Naive thymus-derived CD4-positive, alpha-beta T cell (primary cell): Measurements from ENCODE around the gene NUP93. TPM values are rescaled to one million over a fixed set of nuclear protein-coding genes. Genes with fewer than 3 reads are reported as not detected.

Source experiments
- ATAC-seq: fragments of 150-1000 bp; cut with Tn5 transposase; 2 replicates; pipeline ENCODE4 v1.10.0; 2021; ENCODE audit warnings: mild to moderate bottlenecking, moderate library complexity
- CTCF ChIA-PET: fragments of 350-600 bp; sonication (Branson Sonifier 250); formaldehyde crosslinking; loops from one replicate; lab custom pipeline; 2021; ENCODE audit warnings: antibody characterized with exemption; lab: Charles Lee
- POLR2A ChIA-PET: fragments of 350-600 bp; sonication (Branson Sonifier 250); formaldehyde crosslinking; loops from one replicate; lab custom pipeline; 2021; ENCODE audit warnings: antibody characterized with exemption, inconsistent platforms; lab: Charles Lee
- DNase-seq, 9 donors: peaks; one replicate each; pipeline versions ENCODE4 v3.0.0 to v3.0.0-alpha.2; 2020 to 2022; ENCODE audit warnings: mixed read lengths in 1 of 9
- H3K27ac ChIP-seq: one replicate; pipeline ENCODE4 v1.7.0; 2013; ENCODE audit warnings: mild to moderate bottlenecking, low read depth, low read length, moderate library complexity
- H3K27me3 ChIP-seq, 2 donors: one replicate each; pipeline ENCODE4 v1.7.0; 2013; ENCODE audit warnings: low read length in 2 of 2, mild to moderate bottlenecking in 2 of 2, moderate library complexity in 2 of 2; ENCODE audit not compliant: control insufficient read depth in 2 of 2, insufficient read depth in 2 of 2
- H3K36me3 ChIP-seq, 3 experiments: 1 replicate in 2 of 3; 2 replicates in 1 of 3; pipeline ENCODE4 v1.7.0; 2013; ENCODE audit warnings: low read length in 3 of 3, mild to moderate bottlenecking in 3 of 3, moderate library complexity in 1 of 3; ENCODE audit not compliant: insufficient read depth in 3 of 3, control insufficient read depth in 2 of 3
- H3K4me1 ChIP-seq, 2 donors: one replicate each; pipeline ENCODE4 v1.7.0; 2013; ENCODE audit warnings: low read length in 2 of 2, mild to moderate bottlenecking in 2 of 2, moderate library complexity in 1 of 2; ENCODE audit not compliant: control insufficient read depth in 2 of 2, insufficient read depth in 2 of 2
- H3K4me3 ChIP-seq: 2 replicates; pipeline ENCODE4 v1.7.0; 2013; ENCODE audit warnings: mild to moderate bottlenecking, low read length
- H3K9me3 ChIP-seq, 3 experiments: 1 replicate in 2 of 3; 2 replicates in 1 of 3; pipeline ENCODE4 v1.7.0; 2013; ENCODE audit warnings: low read length in 3 of 3; ENCODE audit not compliant: control insufficient read depth in 2 of 3
- H3K27ac Mint-ChIP-seq, 9 donors: one replicate each; pipeline ENCODE4 v1.8.0; 2020 to 2022; ENCODE audit warnings: mixed read lengths in 9 of 9, mild to moderate bottlenecking in 8 of 9, moderate library complexity in 5 of 9, inconsistent platforms in 2 of 9
- H3K27me3 Mint-ChIP-seq, 5 donors: one replicate each; pipeline ENCODE4 v1.8.0; 2021 to 2022; ENCODE audit warnings: mixed read lengths in 5 of 5, mild to moderate bottlenecking in 1 of 5
- H3K36me3 Mint-ChIP-seq, 5 donors: one replicate each; pipeline ENCODE4 v1.8.0; 2020 to 2022; ENCODE audit warnings: mixed read lengths in 5 of 5, mild to moderate bottlenecking in 3 of 5, inconsistent platforms in 1 of 5
- H3K4me1 Mint-ChIP-seq, 7 donors: one replicate each; pipeline ENCODE4 v1.8.0; 2020 to 2022; ENCODE audit warnings: mixed read lengths in 7 of 7, mild to moderate bottlenecking in 3 of 7, inconsistent platforms in 1 of 7
- H3K4me3 Mint-ChIP-seq, 10 donors: one replicate each; pipeline ENCODE4 v1.8.0; 2020 to 2022; ENCODE audit warnings: mild to moderate bottlenecking in 10 of 10, mixed read lengths in 10 of 10, moderate library complexity in 6 of 10, inconsistent platforms in 2 of 10
- H3K9me3 Mint-ChIP-seq, 11 donors: one replicate each; pipeline ENCODE4 v1.8.0; 2020 to 2022; ENCODE audit warnings: mixed read lengths in 11 of 11, mild to moderate bottlenecking in 4 of 11, inconsistent platforms in 1 of 11, moderate library complexity in 1 of 11
- intact Hi-C, 2 donors: fragments of 100-400 bp; cut with micrococcal nuclease; formaldehyde crosslinking; loops; one replicate each; pipeline ENCODE4 v1.15.1; 2023
- polyA plus RNA-seq, 2 donors: library from polyadenylated mRNA; unstranded; fragments of 300-500 nt; fragmentation: Illumina TruSeq; gene quantifications; one replicate each; pipeline ENCODE4 v1.2.3, GENCODE V29; 2021
- total RNA-seq, 6 experiments: library from RNA in 5 of 6; stranded (reverse) in 5 of 6; gene quantifications; 1 replicate in 5 of 6; 2 replicates in 1 of 6; pipeline ENCODE4 v1.2.3 and lab custom pipeline; 2021 to 2026

NUP93 gene
- total and polyA plus RNA-seq, 7 experiments from 2014 or later = 53.0 to 90.5 (median 64.5) TPM

GRCh38 chr16:56886826-56887225 lies 156.9 kb downstream of the NUP93 start:
- H3K36me3 ChIP-seq = no peaks in the 10 kb centered on the region
- intact Hi-C loops = no loop called here
- H3K36me3 Mint-ChIP-seq = no peaks in the 10 kb centered on the region
- ATAC-seq = no peak
- H3K4me3 ChIP-seq = no peak overlapping the region
- no peaks in the 10 kb centered on the region for H3K27me3 ChIP-seq
- no peaks in the 10 kb centered on the region for H3K9me3 ChIP-seq
- H3K27ac ChIP-seq = no peak overlapping the region
- no peak overlapping the region for H3K27ac Mint-ChIP-seq
- H3K9me3 Mint-ChIP-seq = no peaks in the 10 kb centered on the region
- H3K4me3 Mint-ChIP-seq = no peak overlapping the region
- H3K4me1 Mint-ChIP-seq = no peaks in the 10 kb centered on the region
- DNase-seq = no peak
- H3K4me1 ChIP-seq = no peaks in the 10 kb centered on the region
- ChIA-PET POLR2A (no interaction called here), CTCF (no interaction called here)
- H3K27me3 Mint-ChIP-seq = peaks cover 0 to 2% (median 0%) of the 10 kb centered on the region in 5 donors

- no peak overlapping the region for H3K27ac Mint-ChIP-seq
- H3K36me3 Mint-ChIP-seq = no peaks in the 10 kb centered on the region
- ChIA-PET POLR2A (no interaction called here), CTCF (no interaction called here)
- no peak overlapping the region for H3K27ac ChIP-seq
- H3K27me3 ChIP-seq = no peaks in the 10 kb centered on the region
- H3K4me1 Mint-ChIP-seq = no peaks in the 10 kb centered on the region
- H3K36me3 ChIP-seq = no peaks in the 10 kb centered on the region
- no peak overlapping the region for H3K4me3 ChIP-seq
- no peaks in the 10 kb centered on the region for H3K4me1 ChIP-seq
- no peak for DNase-seq
- H3K27me3 Mint-ChIP-seq = peaks cover 0 to 2% (median 0%) of the 10 kb centered on the region in 5 donors
- H3K9me3 Mint-ChIP-seq = no peaks in the 10 kb centered on the region
- peak; percentile 63 for ATAC-seq
- H3K4me3 Mint-ChIP-seq = no peak overlapping the region
- no peaks in the 10 kb centered on the region for H3K9me3 ChIP-seq
- intact Hi-C loops = no loop called here
These were observed 158.9 kb downstream of the NUP93 start for GRCh38 chr16:56888806-56889205.

- no peak for ATAC-seq
- no peaks in the 10 kb centered on the region for H3K4me1 Mint-ChIP-seq
- no peak overlapping the region for H3K4me3 Mint-ChIP-seq
- no peak overlapping the region for H3K27ac ChIP-seq
- DNase-seq = no peak
- peaks cover 0 to 2% (median 0%) of the 10 kb centered on the region in 5 donors for H3K27me3 Mint-ChIP-seq
- H3K36me3 ChIP-seq = no peaks in the 10 kb centered on the region
- H3K4me3 ChIP-seq = no peak overlapping the region
- POLR2A ChIA-PET = no interaction called here
- CTCF ChIA-PET = no interaction called here
- no peaks in the 10 kb centered on the region for H3K27me3 ChIP-seq
- no peaks in the 10 kb centered on the region for H3K9me3 Mint-ChIP-seq
- H3K36me3 Mint-ChIP-seq = no peaks in the 10 kb centered on the region
- H3K9me3 ChIP-seq = no peaks in the 10 kb centered on the region
- H3K27ac Mint-ChIP-seq = no peak overlapping the region
- intact Hi-C loops = no loop called here
- H3K4me1 ChIP-seq = no peaks in the 10 kb centered on the region
These were observed 159.3 kb downstream of the NUP93 start for GRCh38 chr16:56889206-56889605.

- Mint-ChIP-seq H3K4me1 (no peaks in the 10 kb centered on the region), H3K27ac (no peak overlapping the region), H3K36me3 (no peaks in the 10 kb centered on the region), H3K9me3 (no peaks in the 10 kb centered on the region), H3K27me3 (peaks cover 0 to 6% (median 0%) of the 10 kb centered on the region in 5 donors), H3K4me3 (no peak overlapping the region)
- intact Hi-C loops = no loop called here
- no peaks in the 10 kb centered on the region for H3K9me3 ChIP-seq
- H3K4me1 ChIP-seq = no peaks in the 10 kb centered on the region
- ATAC-seq (no peak), DNase-seq (no peak)
- no peak overlapping the region for H3K4me3 ChIP-seq
- no peaks in the 10 kb centered on the region for H3K36me3 ChIP-seq
- no peak overlapping the region for H3K27ac ChIP-seq
- ChIA-PET CTCF (interaction anchor here (1.0 kb wide), 1 partner anchor 192 kb away, joined by 3 read pairs; no protein-coding TSS in a partner anchor), POLR2A (no interaction called here)
- no peaks in the 10 kb centered on the region for H3K27me3 ChIP-seq
These were observed 161.8 kb downstream of the NUP93 start for GRCh38 chr16:56891685-56892084.

GRCh38 chr16:56892705-56893104 lies 162.8 kb downstream of the NUP93 start:
- ChIA-PET POLR2A (no interaction called here), CTCF (no interaction called here)
- H3K4me3 Mint-ChIP-seq = no peak overlapping the region
- Histone ChIP-seq H3K4me1 (no peaks in the 10 kb centered on the region), H3K36me3 (no peaks in the 10 kb centered on the region), H3K27ac (no peak overlapping the region), H3K27me3 (no peaks in the 10 kb centered on the region), H3K9me3 (no peaks in the 10 kb centered on the region), H3K4me3 (no peak overlapping the region)
- peaks cover 0 to 6% (median 0%) of the 10 kb centered on the region in 5 donors for H3K27me3 Mint-ChIP-seq
- H3K4me1 Mint-ChIP-seq = peaks cover 0 to 4% (median 0%) of the 10 kb centered on the region in 7 donors
- intact Hi-C loops = no loop called here
- no peak overlapping the region for H3K27ac Mint-ChIP-seq
- no peaks in the 10 kb centered on the region for H3K9me3 Mint-ChIP-seq
- DNase-seq = no peak
- no peak for ATAC-seq
- no peaks in the 10 kb centered on the region for H3K36me3 Mint-ChIP-seq

- CTCF ChIA-PET = no interaction called here
These were observed 164.5 kb downstream of the NUP93 start for GRCh38 chr16:56894331-56894917.

GRCh38 chr16:56895813-56896212 lies 165.9 kb downstream of the NUP93 start:
- Histone ChIP-seq H3K36me3 (no peaks in the 10 kb centered on the region), H3K4me3 (no peak overlapping the region), H3K4me1 (peaks cover 7 to 8% of the 10 kb centered on the region in 2 donors), H3K27me3 (no peaks in the 10 kb centered on the region), H3K27ac (no peak overlapping the region), H3K9me3 (no peaks in the 10 kb centered on the region)
- peaks cover 8 to 24% (median 17%) of the 10 kb centered on the region in 7 donors for H3K4me1 Mint-ChIP-seq
- H3K4me3 Mint-ChIP-seq = no peak overlapping the region
- no peaks in the 10 kb centered on the region for H3K36me3 Mint-ChIP-seq
- H3K27ac Mint-ChIP-seq = peak overlapping the region in 1 of 9 donors; percentile 5
- peaks cover 0 to 15% (median under 1%) of the 10 kb centered on the region in 5 donors for H3K27me3 Mint-ChIP-seq
- ChIA-PET CTCF (no interaction called here), POLR2A (no interaction called here)
- intact Hi-C loops = no loop called here
- H3K9me3 Mint-ChIP-seq = no peaks in the 10 kb centered on the region
- DNase-seq = no peak
- no peak for ATAC-seq

More at GRCh38 chr16:56894331-56894917, 164.5 kb downstream of the NUP93 start:
- Mint-ChIP-seq H3K27ac (no peak overlapping the region), H3K27me3 (peaks cover 0 to 9% (median 0%) of the 10 kb centered on the region in 5 donors), H3K36me3 (no peaks in the 10 kb centered on the region), H3K9me3 (no peaks in the 10 kb centered on the region), H3K4me3 (no peak overlapping the region), H3K4me1 (peaks cover 7 to 15% (median 9%) of the 10 kb centered on the region in 7 donors)
- POLR2A ChIA-PET = no interaction called here
- Histone ChIP-seq H3K27ac (no peak overlapping the region), H3K36me3 (no peaks in the 10 kb centered on the region), H3K4me1 (peaks cover 6 to 7% of the 10 kb centered on the region in 2 donors), H3K27me3 (no peaks in the 10 kb centered on the region), H3K9me3 (no peaks in the 10 kb centered on the region), H3K4me3 (no peak overlapping the region)
- DNase-seq (no peak), ATAC-seq (no peak)
- intact Hi-C loops = no loop called here
